DMS153 treated with DMSO at 0.1 percent for 48 hours (cell line): ENCODE results near the gene CA11.

Experiments used
- DNase-seq: peaks from one replicate; lab custom pipeline; 2025; ENCODE audit not compliant: unreplicated experiment; lab: John Stamatoyannopoulos, UW

Gene CA11

GRCh38 chr19:48630296-48631063, 15.5 kb downstream of the CA11 start:
- no peak for DNase-seq

DNA sequence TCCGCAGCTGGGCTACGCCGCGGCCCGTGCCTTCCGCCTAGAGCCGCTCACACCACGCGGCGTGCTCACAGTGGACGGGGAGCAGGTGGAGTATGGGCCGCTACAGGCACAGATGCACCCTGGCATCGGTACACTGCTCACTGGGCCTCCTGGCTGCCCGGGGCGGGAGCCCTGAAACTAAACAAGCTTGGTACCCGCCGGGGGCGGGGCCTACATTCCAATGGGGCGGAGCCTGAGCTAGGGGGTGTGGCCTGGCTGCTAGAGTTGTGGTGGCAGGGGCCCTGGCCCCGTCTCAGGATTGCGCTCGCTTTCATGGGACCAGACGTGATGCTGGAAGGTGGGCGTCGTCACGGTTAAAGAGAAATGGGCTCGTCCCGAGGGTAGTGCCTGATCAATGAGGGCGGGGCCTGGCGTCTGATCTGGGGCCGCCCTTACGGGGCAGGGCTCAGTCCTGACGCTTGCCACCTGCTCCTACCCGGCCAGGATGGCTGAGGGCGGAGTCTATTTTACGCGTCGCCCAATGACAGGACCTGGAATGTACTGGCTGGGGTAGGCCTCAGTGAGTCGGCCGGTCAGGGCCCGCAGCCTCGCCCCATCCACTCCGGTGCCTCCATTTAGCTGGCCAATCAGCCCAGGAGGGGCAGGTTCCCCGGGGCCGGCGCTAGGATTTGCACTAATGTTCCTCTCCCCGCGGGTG, 16.2 kb downstream of the CA11 start:
- DNase-seq: peak; percentile 86

GRCh38 chr19:48629297-48629598, 16.7 kb downstream of the CA11 start:
- DNase-seq: no peak

GRCh38 chr19:48628486-48629296, 17.3 kb downstream of the CA11 start:
- no peak for DNase-seq

- DNase-seq: no peak
Observed at GRCh38 chr19:48627865-48628314, 18.1 kb downstream of the CA11 start.

- DNase-seq: no peak
Observed at GRCh38 chr19:48627201-48627864, 18.7 kb downstream of the CA11 start.

DNA sequence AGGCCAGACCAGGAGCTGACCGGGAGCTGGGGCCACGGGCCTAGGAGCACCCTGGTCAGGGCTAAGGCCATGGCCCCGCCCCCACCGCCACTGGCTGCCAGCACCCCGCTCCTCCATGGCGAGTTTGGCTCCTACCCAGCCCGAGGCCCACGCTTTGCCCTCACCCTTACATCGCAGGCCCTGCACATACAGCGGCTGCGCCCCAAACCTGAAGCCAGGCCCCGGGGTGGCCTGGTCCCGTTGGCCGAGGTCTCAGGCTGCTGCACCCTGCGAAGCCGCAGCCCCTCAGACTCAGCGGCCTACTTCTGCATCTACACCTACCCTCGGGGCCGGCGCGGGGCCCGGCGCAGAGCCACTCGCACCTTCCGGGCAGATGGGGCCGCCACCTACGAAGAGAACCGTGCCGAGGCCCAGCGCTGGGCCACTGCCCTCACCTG, 20.1 kb downstream of the CA11 start:
- DNase-seq: no peak

DNA sequence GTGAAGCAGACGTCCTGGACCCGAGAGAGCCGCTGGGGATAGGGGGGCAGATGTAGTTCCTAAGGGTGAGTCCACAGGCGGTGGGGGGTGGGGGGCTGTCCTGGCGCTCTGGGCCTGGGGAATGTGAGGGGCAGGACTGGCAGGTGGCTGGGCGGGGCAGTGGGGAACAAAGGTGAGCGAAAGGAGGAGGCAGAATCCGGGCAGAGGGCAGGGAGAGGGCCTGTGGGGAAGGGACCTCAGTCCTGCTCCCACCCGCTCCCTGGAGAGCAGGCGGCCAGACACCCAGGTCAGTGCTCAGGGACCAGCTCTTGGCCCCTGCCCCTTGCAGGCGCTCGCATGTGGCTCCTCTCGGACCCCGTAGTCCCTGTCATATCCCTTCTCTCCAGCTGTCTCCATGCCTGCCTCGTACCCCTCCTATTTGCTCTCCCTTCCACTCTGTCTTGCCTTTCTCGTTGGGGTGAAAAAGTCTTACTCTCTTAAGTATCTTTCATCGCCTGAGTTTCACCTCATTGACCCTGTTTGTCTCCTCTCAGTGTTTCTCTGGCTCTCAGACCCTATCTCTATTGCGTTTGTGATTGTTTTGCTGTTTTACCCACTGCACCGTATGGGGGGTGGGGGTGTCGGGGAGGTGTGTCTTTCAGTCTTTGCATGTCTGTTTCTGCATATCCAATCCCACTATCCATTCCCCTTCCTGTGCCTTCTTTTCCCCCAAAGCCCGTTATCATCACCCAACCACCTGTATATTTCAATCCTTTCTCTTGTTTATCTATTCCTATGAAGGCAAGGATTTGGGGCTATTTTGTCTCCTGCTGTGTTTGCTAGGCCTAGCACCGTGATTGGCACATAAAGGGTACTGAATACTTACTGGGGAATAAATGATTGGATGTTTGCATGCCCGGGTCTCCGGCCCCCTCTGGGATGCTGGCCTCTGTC, 20.9 kb downstream of the CA11 start:
- no peak for DNase-seq

DNA sequence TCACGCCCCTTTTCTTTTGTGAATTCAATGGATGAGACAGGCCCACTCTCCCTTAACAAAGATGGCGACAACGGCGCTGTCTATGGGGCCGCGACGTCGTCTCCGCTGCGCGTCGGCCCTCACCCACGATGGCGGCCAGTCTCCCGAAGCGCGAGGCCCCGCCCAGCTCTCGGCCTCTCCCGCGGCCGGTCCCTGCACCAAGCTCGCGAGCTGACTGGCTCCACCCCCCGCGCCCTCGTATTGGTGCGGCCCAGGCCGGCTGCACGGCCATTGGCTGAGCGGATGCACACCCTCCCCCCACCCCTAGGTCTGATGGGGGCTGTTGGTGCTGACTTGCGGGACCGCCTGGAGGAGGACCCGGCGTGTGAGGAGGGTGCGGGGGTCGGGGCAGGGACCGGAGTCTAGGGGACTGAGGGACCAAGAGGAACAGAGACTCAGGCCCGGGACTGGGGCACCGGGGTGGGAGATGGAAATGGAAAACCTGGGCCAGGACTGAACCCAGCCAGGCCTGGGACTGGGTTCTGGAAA, 21.9 kb downstream of the CA11 start:
- peak; percentile 97 for DNase-seq

- no peak for DNase-seq
Observed at GRCh38 chr19:48623556-48624066, 22.4 kb downstream of the CA11 start.

DNA sequence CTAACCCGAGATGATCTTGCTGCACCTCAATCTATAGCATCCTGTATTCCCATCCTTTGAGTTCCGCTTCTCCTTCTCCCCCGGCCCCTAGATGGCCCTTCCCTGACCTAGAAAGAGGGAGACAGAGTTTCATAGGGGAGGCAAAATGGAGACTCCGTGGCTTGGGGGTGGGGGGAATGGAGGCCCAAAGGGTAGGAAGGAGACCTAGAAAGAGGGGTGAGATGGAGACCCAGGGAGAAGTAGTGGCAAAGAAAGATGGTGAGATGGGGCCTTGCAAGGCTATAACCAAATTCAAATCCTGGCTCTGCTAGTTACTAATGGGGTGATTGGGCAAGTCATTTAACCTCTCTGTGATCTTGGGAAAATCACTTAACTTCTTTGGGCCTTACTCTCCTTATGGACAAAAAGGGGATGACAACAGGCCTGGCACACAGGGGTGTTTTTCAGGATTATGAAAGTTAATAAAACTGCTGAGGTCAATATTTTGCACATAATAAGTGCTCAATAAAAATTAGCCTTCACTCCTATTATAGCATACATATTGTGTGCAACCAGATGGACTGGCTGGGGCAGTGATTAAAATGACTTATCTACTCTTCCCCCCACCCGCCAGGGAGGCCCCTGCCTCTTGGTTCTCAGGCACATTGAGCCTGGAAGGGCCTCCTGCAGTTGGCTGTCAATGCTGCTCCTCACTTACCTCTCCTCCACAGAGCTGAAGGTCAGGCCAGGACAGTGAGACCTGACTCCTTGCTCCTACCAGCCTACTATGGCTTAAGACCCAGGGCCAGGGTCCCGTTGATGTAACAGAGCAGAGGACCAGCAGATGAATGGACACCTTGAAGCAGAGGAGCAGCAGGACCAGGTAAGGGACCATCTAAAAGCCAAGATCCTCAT, 26.0 kb downstream of the CA11 start:
- no peak for DNase-seq

DNA sequence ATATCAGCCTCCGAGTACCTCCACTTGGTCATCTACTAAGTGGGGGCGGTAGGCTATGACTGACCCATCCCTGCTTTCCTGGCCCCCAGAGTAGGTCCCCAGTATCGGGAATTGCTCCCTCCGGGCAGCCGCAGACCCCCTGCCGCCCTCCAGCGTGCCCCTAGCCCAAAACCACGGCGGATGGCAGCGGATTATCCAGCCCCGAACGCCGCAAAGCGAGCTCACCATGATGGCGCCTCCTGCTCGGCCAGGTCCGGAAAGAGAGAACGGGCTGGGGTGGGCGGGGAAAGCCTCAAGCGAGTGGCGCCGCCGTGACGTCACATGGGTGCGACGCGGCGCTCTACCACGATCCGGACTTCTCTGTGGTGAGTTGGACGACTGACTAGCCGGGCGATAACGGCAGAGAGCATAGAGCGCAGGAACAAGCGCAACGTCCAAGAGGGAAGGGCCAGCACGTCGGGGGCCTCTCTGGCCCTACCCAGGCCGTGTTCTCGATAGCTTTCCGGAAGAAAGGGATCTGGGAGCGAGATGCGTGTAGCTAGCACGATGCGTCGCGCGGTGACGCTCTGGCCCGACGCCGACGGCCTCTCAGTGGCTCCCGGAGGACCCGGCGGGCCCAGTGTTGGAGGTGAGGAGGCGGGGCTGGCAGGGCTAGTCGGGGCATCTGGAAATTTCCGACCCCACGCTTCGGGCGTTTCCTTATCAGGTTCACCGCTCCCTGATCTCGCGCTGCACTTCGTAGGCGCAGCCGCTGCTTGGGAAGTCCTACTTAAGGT, 26.9 kb downstream of the CA11 start, which contains the start of the genes RPL18 and SPHK2:
Gene RPL18 (minus strand): TSS at position 263 of the 776 bp plus-strand sequence. CDS start 35 bp downstream, at position 228.
Gene SPHK2 (plus strand): TSS at position 591 of the 776 bp plus-strand sequence. CDS start 1,009 bp downstream, outside the sequence.
- peak; percentile 98 for DNase-seq

GRCh38 chr19:48618278-48618915, 27.6 kb downstream of the CA11 start:
- no peak for DNase-seq

- no peak for DNase-seq
Observed at GRCh38 chr19:48617146-48617937, 28.6 kb downstream of the CA11 start.

DNA sequence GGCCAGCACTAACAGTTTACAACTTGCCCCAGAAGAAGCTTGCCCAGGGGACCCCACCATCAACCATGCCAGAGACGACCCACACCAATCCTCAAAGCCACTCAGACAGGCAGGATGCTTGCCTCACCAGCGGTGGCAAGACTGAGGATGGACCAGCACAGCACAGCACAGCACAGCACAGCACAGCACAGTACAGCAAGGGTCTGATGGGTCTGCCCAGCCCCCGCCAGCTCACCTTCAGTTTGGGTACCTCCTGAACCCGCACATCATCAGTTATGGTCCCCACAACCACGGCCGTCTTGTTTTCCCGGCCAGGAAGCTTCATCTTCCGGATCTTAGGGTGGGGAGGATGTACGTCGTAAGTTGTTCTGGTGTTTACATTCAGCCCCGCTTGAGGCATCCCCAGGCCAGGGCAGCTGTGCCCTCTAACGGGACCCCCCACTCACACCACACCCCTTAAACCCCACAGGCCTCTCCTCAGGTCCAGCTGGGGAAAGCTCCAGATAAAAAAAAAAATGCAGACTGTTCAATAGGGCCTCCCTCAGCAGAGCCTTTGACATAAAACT, 29.4 kb downstream of the CA11 start:
- DNase-seq: no peak

- no peak for DNase-seq
Observed at GRCh38 chr19:48616041-48616436, 29.9 kb downstream of the CA11 start.
